ENCODE results near the gene CDKAL1.
"Not testable (repeated sequence)": the region's sequence is repeated elsewhere in the genome, so short reads cannot be mapped to it uniquely, and the experiment has no call there.

The CDKAL1 gene

GRCh38 chr6:20826378-20826777 lies 292.1 kb downstream of the CDKAL1 start:
- Histone ChIP-seq H3K27me3 (replicated peaks; ENCODE audit: control insufficient read depth, insufficient read depth, low read length) (no peaks in the 10 kb centered on the region), H3K9ac (ENCODE audit: low read length) (no peak overlapping the region), H3K9me3 (ENCODE audit: control insufficient read depth, low read length) (no peaks in the 10 kb centered on the region), H3K4me1 (ENCODE audit: control insufficient read depth, insufficient read depth, low read length) (peaks cover 29% of the 10 kb centered on the region), H3K4me3 (ENCODE audit: low read length) (peak overlapping the region; percentile 1), H3K36me3 (ENCODE audit: control insufficient read depth, insufficient read depth, low read length, severe bottlenecking) (no peaks in the 10 kb centered on the region)
- DNase-seq (ENCODE audit: low read depth), result peak; percentile 67

- Histone ChIP-seq H3K9ac (ENCODE audit: low read length) (no peak overlapping the region), H3K36me3 (ENCODE audit: control insufficient read depth, insufficient read depth, low read length, severe bottlenecking) (no peaks in the 10 kb centered on the region), H3K27me3 (replicated peaks; ENCODE audit: control insufficient read depth, insufficient read depth, low read length) (no peaks in the 10 kb centered on the region), H3K4me1 (ENCODE audit: control insufficient read depth, insufficient read depth, low read length) (peaks cover 29% of the 10 kb centered on the region), H3K4me3 (ENCODE audit: low read length) (peak overlapping the region; percentile 49), H3K9me3 (ENCODE audit: control insufficient read depth, low read length) (no peaks in the 10 kb centered on the region)
- peak; percentile 90 for DNase-seq (ENCODE audit: low read depth)
These were observed 293.5 kb downstream of the CDKAL1 start for GRCh38 chr6:20827798-20828197.

GRCh38 chr6:20830576-20830975 lies 296.3 kb downstream of the CDKAL1 start:
- no peaks in the 10 kb centered on the region for H3K36me3 ChIP-seq (ENCODE audit: control insufficient read depth, insufficient read depth, low read length, severe bottlenecking)
- no peaks in the 10 kb centered on the region for H3K9me3 ChIP-seq (ENCODE audit: control insufficient read depth, low read length)
- no peak for DNase-seq (ENCODE audit: low read depth)
- H3K4me3 ChIP-seq (ENCODE audit: low read length), result no peak overlapping the region
- H3K4me1 ChIP-seq (ENCODE audit: control insufficient read depth, insufficient read depth, low read length), result peaks cover 33% of the 10 kb centered on the region
- no peaks in the 10 kb centered on the region for H3K27me3 ChIP-seq (replicated peaks; ENCODE audit: control insufficient read depth, insufficient read depth, low read length)
- no peak overlapping the region for H3K9ac ChIP-seq (ENCODE audit: low read length)

- not testable (repeated sequence) for H3K9ac ChIP-seq (ENCODE audit: low read length); H3K4me3 ChIP-seq (ENCODE audit: low read length); H3K27me3 ChIP-seq (replicated peaks; ENCODE audit: control insufficient read depth, insufficient read depth, low read length); DNase-seq (ENCODE audit: low read depth); H3K9me3 ChIP-seq (ENCODE audit: control insufficient read depth, low read length); H3K36me3 ChIP-seq (ENCODE audit: control insufficient read depth, insufficient read depth, low read length, severe bottlenecking)
- peaks cover 26% of the 10 kb centered on the region for H3K4me1 ChIP-seq (ENCODE audit: control insufficient read depth, insufficient read depth, low read length)
These were observed 297.0 kb downstream of the CDKAL1 start for GRCh38 chr6:20831251-20831650.

- Histone ChIP-seq H3K36me3 (ENCODE audit: control insufficient read depth, insufficient read depth, low read length, severe bottlenecking) (no peaks in the 10 kb centered on the region), H3K9ac (ENCODE audit: low read length) (no peak overlapping the region), H3K4me1 (ENCODE audit: control insufficient read depth, insufficient read depth, low read length) (peaks cover 4% of the 10 kb centered on the region), H3K27me3 (replicated peaks; ENCODE audit: control insufficient read depth, insufficient read depth, low read length) (no peaks in the 10 kb centered on the region), H3K9me3 (ENCODE audit: control insufficient read depth, low read length) (no peaks in the 10 kb centered on the region), H3K4me3 (ENCODE audit: low read length) (no peak overlapping the region)
- peak; percentile 52 for DNase-seq (ENCODE audit: low read depth)
These were observed 299.7 kb downstream of the CDKAL1 start for GRCh38 chr6:20833881-20834515.

GRCh38 chr6:20835315-20836010 lies 301.2 kb downstream of the CDKAL1 start:
- no peaks in the 10 kb centered on the region for H3K36me3 ChIP-seq (ENCODE audit: control insufficient read depth, insufficient read depth, low read length, severe bottlenecking)
- DNase-seq (ENCODE audit: low read depth), result no peak
- no peak overlapping the region for H3K9ac ChIP-seq (ENCODE audit: low read length)

GRCh38 chr6:20837189-20837588 lies 302.9 kb downstream of the CDKAL1 start:
- no peak overlapping the region for H3K9ac ChIP-seq (ENCODE audit: low read length)
- no peaks in the 10 kb centered on the region for H3K9me3 ChIP-seq (ENCODE audit: control insufficient read depth, low read length)
- H3K4me3 ChIP-seq (ENCODE audit: low read length), result no peak overlapping the region
- DNase-seq (ENCODE audit: low read depth), result no peak
- H3K4me1 ChIP-seq (ENCODE audit: control insufficient read depth, insufficient read depth, low read length), result peaks cover 8% of the 10 kb centered on the region
- no peaks in the 10 kb centered on the region for H3K36me3 ChIP-seq (ENCODE audit: control insufficient read depth, insufficient read depth, low read length, severe bottlenecking)
- no peaks in the 10 kb centered on the region for H3K27me3 ChIP-seq (replicated peaks; ENCODE audit: control insufficient read depth, insufficient read depth, low read length)

More at GRCh38 chr6:20835315-20836010, 301.2 kb downstream of the CDKAL1 start:
- Histone ChIP-seq H3K9me3 (ENCODE audit: control insufficient read depth, low read length) (no peaks in the 10 kb centered on the region), H3K27me3 (replicated peaks; ENCODE audit: control insufficient read depth, insufficient read depth, low read length) (no peaks in the 10 kb centered on the region), H3K4me1 (ENCODE audit: control insufficient read depth, insufficient read depth, low read length) (peaks cover 4% of the 10 kb centered on the region), H3K4me3 (ENCODE audit: low read length) (no peak overlapping the region)

- Histone ChIP-seq H3K36me3 (ENCODE audit: control insufficient read depth, insufficient read depth, low read length, severe bottlenecking) (no peaks in the 10 kb centered on the region), H3K4me1 (ENCODE audit: control insufficient read depth, insufficient read depth, low read length) (peaks cover 8% of the 10 kb centered on the region), H3K27me3 (replicated peaks; ENCODE audit: control insufficient read depth, insufficient read depth, low read length) (no peaks in the 10 kb centered on the region), H3K9me3 (ENCODE audit: control insufficient read depth, low read length) (no peaks in the 10 kb centered on the region), H3K9ac (ENCODE audit: low read length) (no peak overlapping the region), H3K4me3 (ENCODE audit: low read length) (no peak overlapping the region)
- no peak for DNase-seq (ENCODE audit: low read depth)
These were observed 303.9 kb downstream of the CDKAL1 start for GRCh38 chr6:20838113-20838512.

GRCh38 chr6:20839630-20840029 lies 305.4 kb downstream of the CDKAL1 start:
- H3K27me3 ChIP-seq (replicated peaks; ENCODE audit: control insufficient read depth, insufficient read depth, low read length), result no peaks in the 10 kb centered on the region
- H3K9me3 ChIP-seq (ENCODE audit: control insufficient read depth, low read length), result no peaks in the 10 kb centered on the region
- DNase-seq (ENCODE audit: low read depth), result no peak
- H3K4me3 ChIP-seq (ENCODE audit: low read length), result no peak overlapping the region
- H3K9ac ChIP-seq (ENCODE audit: low read length), result no peak overlapping the region
- no peaks in the 10 kb centered on the region for H3K36me3 ChIP-seq (ENCODE audit: control insufficient read depth, insufficient read depth, low read length, severe bottlenecking)
- H3K4me1 ChIP-seq (ENCODE audit: control insufficient read depth, insufficient read depth, low read length), result peaks cover 3% of the 10 kb centered on the region

GRCh38 chr6:20840675-20841074 lies 306.4 kb downstream of the CDKAL1 start:
- H3K36me3 ChIP-seq (ENCODE audit: control insufficient read depth, insufficient read depth, low read length, severe bottlenecking), result no peaks in the 10 kb centered on the region
- no peak overlapping the region for H3K4me3 ChIP-seq (ENCODE audit: low read length)
- no peaks in the 10 kb centered on the region for H3K9me3 ChIP-seq (ENCODE audit: control insufficient read depth, low read length)
- peak; percentile 37 for DNase-seq (ENCODE audit: low read depth)
- H3K27me3 ChIP-seq (replicated peaks; ENCODE audit: control insufficient read depth, insufficient read depth, low read length), result no peaks in the 10 kb centered on the region
- peaks cover 3% of the 10 kb centered on the region for H3K4me1 ChIP-seq (ENCODE audit: control insufficient read depth, insufficient read depth, low read length)
- H3K9ac ChIP-seq (ENCODE audit: low read length), result no peak overlapping the region

GRCh38 chr6:20841806-20842205 lies 307.5 kb downstream of the CDKAL1 start:
- Histone ChIP-seq H3K4me1 (ENCODE audit: control insufficient read depth, insufficient read depth, low read length) (peaks cover 3% of the 10 kb centered on the region), H3K4me3 (ENCODE audit: low read length) (no peak overlapping the region), H3K27me3 (replicated peaks; ENCODE audit: control insufficient read depth, insufficient read depth, low read length) (no peaks in the 10 kb centered on the region), H3K9me3 (ENCODE audit: control insufficient read depth, low read length) (no peaks in the 10 kb centered on the region), H3K36me3 (ENCODE audit: control insufficient read depth, insufficient read depth, low read length, severe bottlenecking) (no peaks in the 10 kb centered on the region), H3K9ac (ENCODE audit: low read length) (no peak overlapping the region)
- DNase-seq (ENCODE audit: low read depth), result no peak

Measured in adipocyte (in vitro differentiated cells).